ENCODE results near the gene GPR137. TPM values are rescaled to one million over a fixed set of nuclear protein-coding genes. Genes with fewer than 3 reads are reported as not detected.
A peak's percentile ranks its signal among the peaks of the same experiment; 100 is the strongest.
"Not testable (repeated sequence)": the region's sequence is repeated elsewhere in the genome, so short reads cannot be mapped to it uniquely, and the experiment has no call there.

The GPR137 gene
- total RNA-seq, 1 experiment from 2014 or later = 36.5 TPM

- DNase-seq (ENCODE audit: low spot score) = peak; percentile 99
Observed at GRCh38 chr11:64317961-64318765, 32.5 kb downstream of the GPR137 start, which contains the start of gene PRDX5. TSS of gene PRDX5 (plus strand) at chr11:64318121. CDS start at chr11:64318216, 95 bp downstream.

GRCh38 chr11:64318766-64319761 is 33.4 kb downstream of the GPR137 start:
- DNase-seq (ENCODE audit: low spot score) = no peak

- DNase-seq (ENCODE audit: low spot score) = no peak
Observed at GRCh38 chr11:64320556-64320955, 34.9 kb downstream of the GPR137 start.

DNA sequence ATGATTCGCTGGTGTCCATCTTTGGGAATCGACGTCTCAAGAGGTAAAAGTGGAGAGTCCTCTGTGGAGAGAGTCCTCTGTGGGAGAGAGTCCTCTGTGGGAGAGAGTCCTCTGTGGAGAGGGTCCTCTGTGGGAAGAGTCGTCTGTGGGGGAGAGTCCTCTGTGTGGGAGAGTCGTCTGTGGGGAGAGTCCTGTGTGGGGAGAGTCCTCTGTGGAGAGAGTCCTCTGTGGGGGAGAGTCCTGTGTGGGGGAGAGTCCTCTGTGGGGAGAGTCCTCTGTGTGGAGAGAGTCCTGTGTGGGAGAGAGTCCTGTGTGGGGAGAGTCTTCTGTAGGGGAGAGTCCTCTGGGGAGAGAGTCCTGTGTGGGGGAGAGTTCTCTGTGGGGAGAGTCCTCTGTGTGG is 35.4 kb downstream of the GPR137 start:
- DNase-seq (ENCODE audit: low spot score) = no peak

GRCh38 chr11:64321533-64321932 is 35.9 kb downstream of the GPR137 start:
- peak; percentile 89 for DNase-seq (ENCODE audit: low spot score)

DNA sequence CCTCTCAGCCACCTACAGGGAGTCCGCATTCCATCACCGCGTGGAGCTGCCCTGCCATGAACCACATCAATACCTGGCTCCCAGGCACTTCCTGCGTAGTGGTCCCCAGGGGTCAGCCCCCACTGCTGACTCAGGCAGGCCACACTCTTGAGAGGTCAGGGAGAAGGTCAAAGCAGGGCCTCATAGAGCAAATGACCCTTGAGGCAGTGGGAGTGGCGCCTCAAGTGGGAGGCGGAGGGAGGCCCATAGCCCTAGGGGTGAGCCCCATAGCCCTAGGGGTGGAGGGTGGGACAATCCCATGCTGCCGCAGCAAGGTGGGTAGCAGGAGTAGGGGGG is 37.2 kb downstream of the GPR137 start:
- no peak for DNase-seq (ENCODE audit: low spot score)

GRCh38 chr11:64323373-64323772 is 37.7 kb downstream of the GPR137 start:
- no peak for DNase-seq (ENCODE audit: low spot score)

- not testable (repeated sequence) for DNase-seq (ENCODE audit: low spot score)
Observed at GRCh38 chr11:64323984-64324383, 38.3 kb downstream of the GPR137 start.

GRCh38 chr11:64324692-64325469 is 39.2 kb downstream of the GPR137 start:
- no peak for DNase-seq (ENCODE audit: low spot score)

GRCh38 chr11:64327375-64327774 is 41.7 kb downstream of the GPR137 start:
- DNase-seq (ENCODE audit: low spot score) = no peak

DNA sequence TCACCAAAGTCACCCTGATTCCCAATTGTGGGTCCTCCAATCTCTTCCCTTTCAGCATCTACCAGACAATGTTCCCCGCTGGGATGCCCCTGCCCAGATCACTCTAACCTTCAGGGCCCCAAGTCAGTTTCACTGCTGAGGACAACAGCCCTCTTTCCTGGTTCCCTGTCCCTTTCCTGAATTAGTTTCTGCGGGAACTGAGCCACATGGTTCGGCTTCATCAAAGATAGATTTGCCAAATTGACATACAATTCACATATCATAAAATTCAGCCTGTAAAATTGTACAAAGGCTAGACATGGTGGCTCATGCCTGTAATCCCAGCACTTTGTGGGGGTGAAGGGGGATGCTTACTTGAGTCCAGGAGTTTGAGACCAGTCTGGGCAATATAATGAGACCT is 42.3 kb downstream of the GPR137 start:
- no peak for DNase-seq (ENCODE audit: low spot score)

- DNase-seq (ENCODE audit: low spot score) = no peak
Observed at GRCh38 chr11:64330888-64331287, 45.2 kb downstream of the GPR137 start.

DNA sequence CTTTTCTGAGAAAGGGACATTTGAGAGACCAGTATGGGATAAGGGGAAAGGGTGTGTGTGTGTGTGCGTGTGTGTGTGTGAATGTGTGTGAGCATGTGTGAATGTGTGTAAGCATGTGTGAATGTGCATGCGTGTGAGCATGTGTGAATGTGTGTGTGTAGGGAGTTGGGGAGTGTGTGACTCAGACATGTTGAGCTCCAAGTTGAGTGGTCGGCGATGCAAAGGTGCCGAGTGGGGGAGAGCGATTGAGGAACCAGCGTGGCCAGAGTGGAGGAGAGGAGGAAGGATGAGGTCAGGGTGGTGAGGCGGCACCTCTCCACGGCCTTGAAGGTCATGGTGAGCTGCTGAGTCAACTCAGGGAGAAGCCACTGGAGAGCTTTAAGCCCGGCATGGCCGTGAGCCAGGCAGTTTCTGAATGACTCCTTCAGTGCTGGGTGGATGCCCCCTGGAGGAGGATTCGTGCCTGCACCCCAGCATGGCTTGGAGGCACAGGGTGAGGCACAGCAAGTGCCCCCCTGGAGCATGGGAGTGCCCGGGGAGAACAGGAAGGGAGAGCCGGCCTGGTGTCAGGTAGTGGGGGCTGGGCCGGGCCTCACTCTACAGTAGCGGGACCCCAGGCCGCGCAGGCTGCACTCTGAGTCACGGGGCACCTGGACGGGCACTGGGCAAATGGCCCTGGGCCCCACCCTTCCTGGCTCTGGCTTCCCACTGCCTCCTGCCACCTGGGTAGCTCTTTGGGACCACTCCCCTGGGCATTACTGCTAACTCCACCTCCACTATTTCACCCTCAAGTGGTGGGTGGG is 46.1 kb downstream of the GPR137 start:
- peak; percentile 96 for DNase-seq (ENCODE audit: low spot score)

DNA sequence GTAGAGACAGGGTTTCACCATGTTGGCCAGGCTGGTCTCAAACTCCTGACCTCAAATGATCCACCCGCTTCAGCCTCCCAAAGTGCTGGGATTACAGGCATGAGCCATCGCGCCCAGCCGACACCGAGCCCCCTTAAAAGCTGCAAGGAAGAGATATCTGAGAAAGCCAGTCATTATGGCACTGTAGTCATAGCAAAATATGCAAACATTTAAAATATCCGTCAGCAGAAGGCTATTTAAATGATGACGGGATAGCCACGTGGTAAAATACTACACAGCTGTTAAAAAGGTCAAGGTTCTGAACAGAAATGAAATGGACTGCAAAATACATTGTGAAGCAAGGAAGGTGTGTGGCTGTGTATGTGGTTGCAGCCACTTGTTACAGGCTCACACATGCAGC is 47.9 kb downstream of the GPR137 start:
- DNase-seq (ENCODE audit: low spot score) = no peak

DNA sequence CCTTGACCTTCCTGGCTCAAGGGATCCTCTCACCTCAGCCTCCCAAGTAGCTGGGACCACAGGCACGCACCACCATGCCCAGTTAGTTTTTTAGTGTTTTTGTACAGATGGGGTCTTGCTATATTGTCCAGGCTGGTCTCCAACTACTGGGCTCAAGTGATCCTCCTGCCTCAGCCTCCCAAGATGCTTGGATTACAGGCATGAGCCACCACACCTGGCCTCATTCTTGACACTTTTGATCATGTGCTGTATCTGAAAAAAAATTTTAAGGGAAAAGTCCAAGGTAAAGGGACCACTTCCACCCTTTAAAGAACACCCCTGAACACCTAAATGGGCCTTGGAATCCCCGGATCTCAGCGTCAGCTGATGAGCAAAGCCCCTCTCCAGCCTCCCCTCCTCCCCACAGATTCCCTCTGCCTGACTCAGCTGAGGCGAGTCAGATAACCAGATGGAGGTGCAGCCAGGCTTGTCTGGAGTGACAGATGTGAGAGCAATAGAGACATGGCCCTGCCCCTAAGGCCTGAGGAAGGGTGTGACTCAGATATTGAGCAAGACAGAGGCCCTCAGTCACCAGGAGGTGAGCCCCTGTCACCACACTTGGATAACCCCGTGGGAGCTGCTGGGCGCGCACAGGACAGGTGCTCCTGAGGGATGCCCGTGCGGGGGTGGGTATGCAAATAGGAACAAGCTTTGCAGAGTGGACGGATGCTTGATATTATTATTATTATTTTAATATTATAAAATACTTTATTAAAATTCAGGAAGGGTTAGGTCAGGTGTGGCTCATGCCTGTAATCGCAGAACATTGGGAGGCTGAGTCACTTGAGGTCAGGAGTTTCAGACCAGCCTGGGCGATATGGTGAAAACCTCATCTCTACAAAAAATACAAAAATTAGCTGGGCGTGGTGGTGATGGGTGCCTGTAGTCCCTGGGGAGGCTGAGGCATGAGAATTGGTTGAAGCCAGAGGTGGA is 49.4 kb downstream of the GPR137 start:
- DNase-seq (ENCODE audit: low spot score) = peak; percentile 71

GRCh38 chr11:64337538-64338249 is 52.0 kb downstream of the GPR137 start:
- DNase-seq (ENCODE audit: low spot score) = no peak

- DNase-seq (ENCODE audit: low spot score) = no peak
Observed at GRCh38 chr11:64338716-64339115, 53.1 kb downstream of the GPR137 start.
